IPS-NIHi11 (cell line): ENCODE data around the gene AKAP12.

Experiments used
- DNase-seq: peaks from one replicate; pipeline ENCODE4 v3.0.0; 2012; ENCODE audit warnings: mixed read lengths, low spot score

AKAP12 gene

GRCh38 chr6:151284548-151285017 is 44.8 kb downstream of the AKAP12 start:
- no peak for DNase-seq

- no peak for DNase-seq
Measured at GRCh38 chr6:151285122-151285521, 45.4 kb downstream of the AKAP12 start.

GRCh38 chr6:151286214-151286613 is 46.4 kb downstream of the AKAP12 start:
- DNase-seq: no peak

GRCh38 chr6:151288712-151289398 is 49.1 kb downstream of the AKAP12 start:
- DNase-seq: no peak

- DNase-seq: no peak
Measured at GRCh38 chr6:151289399-151290007, 49.7 kb downstream of the AKAP12 start.

- peak; percentile 25 for DNase-seq
Measured at GRCh38 chr6:151290877-151291721, 51.3 kb downstream of the AKAP12 start.

- no peak for DNase-seq
Measured at GRCh38 chr6:151291722-151292059, 51.9 kb downstream of the AKAP12 start.

GRCh38 chr6:151292974-151293687 is 53.4 kb downstream of the AKAP12 start:
- DNase-seq: no peak

GRCh38 chr6:151293688-151294016 is 53.9 kb downstream of the AKAP12 start:
- no peak for DNase-seq

- DNase-seq: no peak
Measured at GRCh38 chr6:151294561-151295101, 54.9 kb downstream of the AKAP12 start.

- no peak for DNase-seq
Measured at GRCh38 chr6:151297886-151298285, 58.1 kb downstream of the AKAP12 start.

GRCh38 chr6:151299011-151299410 is 59.2 kb downstream of the AKAP12 start:
- no peak for DNase-seq

- no peak for DNase-seq
Measured at GRCh38 chr6:151300267-151300991, 60.7 kb downstream of the AKAP12 start.

- DNase-seq: no peak
Measured at GRCh38 chr6:151301547-151301946, 61.8 kb downstream of the AKAP12 start.

- DNase-seq: no peak
Measured at GRCh38 chr6:151303231-151303630, 63.5 kb downstream of the AKAP12 start.

GRCh38 chr6:151306269-151306783 is 66.6 kb downstream of the AKAP12 start:
- DNase-seq: no peak

- no peak for DNase-seq
Measured at GRCh38 chr6:151307501-151307900, 67.7 kb downstream of the AKAP12 start.

GRCh38 chr6:151309619-151310018 is 69.9 kb downstream of the AKAP12 start:
- DNase-seq: no peak

GRCh38 chr6:151310279-151310678 is 70.5 kb downstream of the AKAP12 start:
- DNase-seq: no peak

GRCh38 chr6:151310852-151311767 is 71.3 kb downstream of the AKAP12 start:
- DNase-seq: no peak
